Karpas-422 (cell line): ENCODE measurements around the gene PTPRD. TPM values are rescaled to one million over a fixed set of nuclear protein-coding genes. Genes with fewer than 3 reads are reported as not detected.

Experiments
- DNase-seq: peaks from one replicate; pipeline ENCODE4 v3.0.0-alpha.2; 2015
- H2AFZ ChIP-seq: fragments of 200-600 bp; sonication (generic); 2 replicates; pipeline ENCODE4 v1.6.1; 2014; ENCODE audit warnings: antibody characterized with exemption, low read length, mixed read lengths
- H3K27ac ChIP-seq: fragments of 200-600 bp; sonication (generic); 2 replicates; pipeline ENCODE4 v1.5.1; 2014; ENCODE audit warnings: mild to moderate bottlenecking, low read length, moderate library complexity
- H3K27me3 ChIP-seq: fragments of 200-600 bp; sonication (generic); 2 replicates; pipeline ENCODE4 v1.6.1; 2014; ENCODE audit warnings: low read length, mixed read lengths
- H3K36me3 ChIP-seq: fragments of 200-600 bp; sonication (generic); 2 replicates; pipeline ENCODE4 v1.6.1; 2014; ENCODE audit warnings: low read length, mixed read lengths; ENCODE audit not compliant: insufficient read depth
- H3K4me1 ChIP-seq: fragments of 200-600 bp; sonication (generic); 2 replicates; pipeline ENCODE4 v1.6.1; 2014; ENCODE audit warnings: mild to moderate bottlenecking, low read length, mixed read lengths
- H3K4me2 ChIP-seq: fragments of 200-600 bp; sonication (generic); 2 replicates; pipeline ENCODE4 v1.6.1; 2014; ENCODE audit warnings: low read length, low read depth, mild to moderate bottlenecking; ENCODE audit not compliant: poor library complexity, severe bottlenecking
- H3K4me3 ChIP-seq: fragments of 200-600 bp; sonication (generic); 2 replicates; pipeline ENCODE4 v1.5.1; 2014; ENCODE audit warnings: mild to moderate bottlenecking, antibody characterized with exemption, low read length, mixed read lengths
- H3K79me2 ChIP-seq: fragments of 200-600 bp; sonication (generic); 2 replicates; pipeline ENCODE4 v1.6.1; 2014; ENCODE audit warnings: mild to moderate bottlenecking, low read length, mixed read lengths
- H3K9ac ChIP-seq: fragments of 200-600 bp; sonication (generic); 2 replicates; pipeline ENCODE4 v1.6.0; 2014; ENCODE audit warnings: low read length
- H3K9me2 ChIP-seq: fragments of 200-600 bp; sonication (generic), shearing (Covaris generic); replicated peaks from 2 replicates; pipeline ENCODE4 v1.6.0; 2014; ENCODE audit warnings: mild to moderate bottlenecking, low read length, moderate library complexity; ENCODE audit not compliant: insufficient read depth
- H3K9me3 ChIP-seq: fragments of 300-700, 200-600 bp; sonication (generic); 2 replicates; pipeline ENCODE4 v1.6.1; 2014; ENCODE audit warnings: low read length, mixed read lengths
- H4K20me1 ChIP-seq: fragments of 200-600 bp; sonication (generic); 2 replicates; pipeline ENCODE4 v1.6.1; 2014; ENCODE audit warnings: mild to moderate bottlenecking, antibody characterized with exemption, low read length, low read depth; ENCODE audit not compliant: insufficient read depth
- total RNA-seq: library from RNA; depleted of rRNA; stranded (reverse); fragments of >200 nt; shearing (Covaris generic); gene quantifications from 2 replicates; pipeline ENCODE4 v1.2.3, GENCODE V29; 2014; ENCODE audit warnings: low replicate concordance

Gene PTPRD
- total RNA-seq, 1 experiment from 2014 or later: 0.63 TPM

- Histone ChIP-seq H3K36me3 (no peaks in the 10 kb centered on the region), H3K4me3 (no peak overlapping the region), H3K9ac (no peak overlapping the region), H4K20me1 (no peaks in the 10 kb centered on the region), H3K27ac (no peak overlapping the region), H2AFZ (no peak overlapping the region), H3K4me1 (no peaks in the 10 kb centered on the region), H3K79me2 (no peaks in the 10 kb centered on the region), H3K9me2 (no peaks in the 10 kb centered on the region), H3K4me2 (no peak overlapping the region), H3K27me3 (no peaks in the 10 kb centered on the region), H3K9me3 (peaks cover 22% of the 10 kb centered on the region; the same call in 1 of the 2 replicates)
- DNase-seq: no peak
These were observed 374.7 kb downstream of the PTPRD start for GRCh38 chr9:10238087-10238486.

GRCh38 chr9:10237584-10237983 is 375.2 kb downstream of the PTPRD start:
- no peaks in the 10 kb centered on the region for H3K27me3 ChIP-seq
- H3K9me3 ChIP-seq: peaks cover 20% of the 10 kb centered on the region; the same call in 1 of the 2 replicates
- H3K4me2 ChIP-seq: no peak overlapping the region
- H2AFZ ChIP-seq: no peak overlapping the region
- H3K9ac ChIP-seq: no peak overlapping the region
- no peaks in the 10 kb centered on the region for H3K4me1 ChIP-seq
- H4K20me1 ChIP-seq: no peaks in the 10 kb centered on the region
- H3K27ac ChIP-seq: no peak overlapping the region
- H3K9me2 ChIP-seq: no peaks in the 10 kb centered on the region
- H3K79me2 ChIP-seq: no peaks in the 10 kb centered on the region
- no peaks in the 10 kb centered on the region for H3K36me3 ChIP-seq
- DNase-seq: no peak
- no peak overlapping the region for H3K4me3 ChIP-seq

GRCh38 chr9:10236161-10236560 is 376.6 kb downstream of the PTPRD start:
- DNase-seq: no peak
- Histone ChIP-seq H3K79me2 (no peaks in the 10 kb centered on the region), H3K4me2 (no peak overlapping the region), H3K9ac (no peak overlapping the region), H4K20me1 (no peaks in the 10 kb centered on the region), H3K27me3 (no peaks in the 10 kb centered on the region), H3K4me3 (no peak overlapping the region), H3K4me1 (no peaks in the 10 kb centered on the region), H3K36me3 (no peaks in the 10 kb centered on the region), H2AFZ (no peak overlapping the region), H3K27ac (no peak overlapping the region), H3K9me3 (peaks cover 17% of the 10 kb centered on the region; the same call in 1 of the 2 replicates), H3K9me2 (no peaks in the 10 kb centered on the region)

GRCh38 chr9:10235376-10235775 is 377.4 kb downstream of the PTPRD start:
- no peaks in the 10 kb centered on the region for H3K27me3 ChIP-seq
- H4K20me1 ChIP-seq: no peaks in the 10 kb centered on the region
- no peaks in the 10 kb centered on the region for H3K4me1 ChIP-seq
- H2AFZ ChIP-seq: no peak overlapping the region
- no peaks in the 10 kb centered on the region for H3K36me3 ChIP-seq
- no peaks in the 10 kb centered on the region for H3K9me2 ChIP-seq
- H3K9ac ChIP-seq: no peak overlapping the region
- no peak overlapping the region for H3K27ac ChIP-seq
- H3K4me2 ChIP-seq: no peak overlapping the region
- H3K9me3 ChIP-seq: peaks cover 25% of the 10 kb centered on the region; the same call in 1 of the 2 replicates
- no peak overlapping the region for H3K4me3 ChIP-seq
- no peaks in the 10 kb centered on the region for H3K79me2 ChIP-seq
- DNase-seq: no peak

GRCh38 chr9:10232352-10232930 is 380.4 kb downstream of the PTPRD start:
- no peak overlapping the region for H3K4me3 ChIP-seq
- no peak overlapping the region for H3K4me2 ChIP-seq
- H3K27ac ChIP-seq: no peak overlapping the region
- H3K27me3 ChIP-seq: no peaks in the 10 kb centered on the region
- no peaks in the 10 kb centered on the region for H3K36me3 ChIP-seq
- H3K9me2 ChIP-seq: no peaks in the 10 kb centered on the region
- no peaks in the 10 kb centered on the region for H4K20me1 ChIP-seq
- no peak overlapping the region for H2AFZ ChIP-seq
- H3K9me3 ChIP-seq: peaks cover 24% of the 10 kb centered on the region; the same call in 1 of the 2 replicates
- no peaks in the 10 kb centered on the region for H3K79me2 ChIP-seq
- no peak overlapping the region for H3K9ac ChIP-seq
- H3K4me1 ChIP-seq: no peaks in the 10 kb centered on the region
- DNase-seq: no peak

GRCh38 chr9:10230512-10230911 is 382.3 kb downstream of the PTPRD start:
- H3K79me2 ChIP-seq: no peaks in the 10 kb centered on the region
- H3K27me3 ChIP-seq: no peaks in the 10 kb centered on the region
- no peaks in the 10 kb centered on the region for H3K36me3 ChIP-seq

GRCh38 chr9:10228082-10228481 is 384.7 kb downstream of the PTPRD start:
- Histone ChIP-seq H4K20me1 (no peaks in the 10 kb centered on the region), H3K27ac (no peak overlapping the region), H3K4me2 (no peak overlapping the region), H3K79me2 (no peaks in the 10 kb centered on the region), H3K9me3 (peaks cover 29% of the 10 kb centered on the region), H2AFZ (no peak overlapping the region), H3K9me2 (no peaks in the 10 kb centered on the region), H3K4me1 (no peaks in the 10 kb centered on the region), H3K36me3 (no peaks in the 10 kb centered on the region), H3K9ac (no peak overlapping the region), H3K4me3 (no peak overlapping the region), H3K27me3 (no peaks in the 10 kb centered on the region)
- DNase-seq: no peak

More at GRCh38 chr9:10230512-10230911, 382.3 kb downstream of the PTPRD start:
- DNase-seq: no peak
- Histone ChIP-seq H3K27ac (no peak overlapping the region), H3K9ac (no peak overlapping the region), H3K4me2 (no peak overlapping the region), H2AFZ (no peak overlapping the region), H3K9me3 (peaks cover 31% of the 10 kb centered on the region), H4K20me1 (no peaks in the 10 kb centered on the region), H3K9me2 (no peaks in the 10 kb centered on the region), H3K4me3 (no peak overlapping the region), H3K4me1 (no peaks in the 10 kb centered on the region)

GRCh38 chr9:10226996-10227395 is 385.8 kb downstream of the PTPRD start:
- no peaks in the 10 kb centered on the region for H3K36me3 ChIP-seq
- no peak overlapping the region for H2AFZ ChIP-seq
- no peaks in the 10 kb centered on the region for H3K27me3 ChIP-seq
- no peak overlapping the region for H3K4me2 ChIP-seq
- H3K4me1 ChIP-seq: no peaks in the 10 kb centered on the region
- no peak overlapping the region for H3K9ac ChIP-seq
- H4K20me1 ChIP-seq: no peaks in the 10 kb centered on the region
- H3K27ac ChIP-seq: no peak overlapping the region
- DNase-seq: no peak
- no peak overlapping the region for H3K4me3 ChIP-seq
- H3K79me2 ChIP-seq: no peaks in the 10 kb centered on the region
- no peaks in the 10 kb centered on the region for H3K9me2 ChIP-seq
- peaks cover 34% of the 10 kb centered on the region for H3K9me3 ChIP-seq
